Measurements from ENCODE around the gene ERAL1. TPM values are rescaled to one million over a fixed set of nuclear protein-coding genes. Genes with fewer than 3 reads are reported as not detected.

Gene ERAL1
- total RNA-seq, 1 experiment from 2014 or later = 53.7 TPM

DNA sequence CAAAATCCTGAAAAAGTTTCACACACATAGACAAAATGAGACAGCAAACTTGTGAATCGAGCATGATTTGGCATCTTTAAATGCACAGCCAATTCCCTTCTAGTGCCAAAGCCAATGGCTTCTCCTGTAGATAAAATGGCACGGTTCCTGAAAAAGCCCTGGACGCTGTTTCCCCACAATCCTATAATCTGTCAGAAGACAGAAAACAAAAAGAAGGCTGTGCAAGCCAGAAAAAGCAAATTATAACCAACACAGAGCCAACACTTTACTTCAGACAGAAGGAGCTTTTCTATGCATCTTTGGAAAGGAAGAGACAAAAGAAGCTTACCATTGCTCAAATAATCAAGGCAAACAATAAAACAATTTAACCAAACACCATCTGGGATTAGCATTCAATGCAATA is 36.0 kb upstream of the ERAL1 start:
- peaks cover 7% of the 10 kb centered on the region for H3K36me3 Mint-ChIP-seq (ENCODE audit: insufficient read depth, unreplicated experiment)
- CTCF ChIA-PET = interaction anchor here (0.7 kb wide), 2 partner anchors 33 to 133 kb away, joined by 3 to 5 read pairs; no protein-coding TSS in a partner anchor
- intact Hi-C loops (cut with micrococcal nuclease) = no loop called here

DNA sequence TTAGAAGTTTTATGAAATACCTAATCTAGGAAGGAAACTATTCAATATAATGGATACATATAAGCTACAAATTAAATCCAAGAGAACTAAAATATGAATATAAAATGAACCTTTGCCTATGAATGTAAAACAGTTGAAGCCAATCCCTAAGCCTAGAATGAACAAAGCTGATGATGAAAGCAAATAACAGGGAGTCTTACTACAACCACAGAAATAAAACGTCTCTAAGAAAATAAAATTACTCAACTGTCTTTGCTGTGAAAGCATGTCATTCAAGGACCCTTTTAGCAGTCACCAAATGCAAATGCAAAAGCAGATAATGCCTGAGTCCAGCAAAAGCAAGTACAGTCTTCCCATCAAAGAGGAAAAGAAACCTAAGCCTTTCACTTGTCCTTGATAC is 35.2 kb upstream of the ERAL1 start:
- H3K9me3 Mint-ChIP-seq (ENCODE audit: unreplicated experiment) = no peaks in the 10 kb centered on the region

More for the DNA sequence above, 36.0 kb upstream of the ERAL1 start:
- no peaks in the 10 kb centered on the region for H3K9me3 Mint-ChIP-seq (ENCODE audit: unreplicated experiment)
- H3K27me3 Mint-ChIP-seq (ENCODE audit: insufficient read depth, unreplicated experiment) = no peaks in the 10 kb centered on the region
- BruUV-seq (replicated peaks) = no TSS peak
- no peak for DNase-seq (ENCODE audit: unreplicated experiment)
- no peak overlapping the region for H3K27ac Mint-ChIP-seq (ENCODE audit: low read depth, unreplicated experiment)
- H3K4me1 Mint-ChIP-seq (ENCODE audit: insufficient read depth, unreplicated experiment) = peaks cover 10% of the 10 kb centered on the region
- no peak overlapping the region for H3K4me3 Mint-ChIP-seq (ENCODE audit: unreplicated experiment)
- POLR2A ChIA-PET = interaction anchor here (0.7 to 2.5 kb wide), 7 partner anchors 9 to 99 kb away, joined by 3 to 15 read pairs (median 3); partner anchors contain the start of genes FAM222B, RPL23A and TRAF4
- TF ChIP-seq, protein P1, sequence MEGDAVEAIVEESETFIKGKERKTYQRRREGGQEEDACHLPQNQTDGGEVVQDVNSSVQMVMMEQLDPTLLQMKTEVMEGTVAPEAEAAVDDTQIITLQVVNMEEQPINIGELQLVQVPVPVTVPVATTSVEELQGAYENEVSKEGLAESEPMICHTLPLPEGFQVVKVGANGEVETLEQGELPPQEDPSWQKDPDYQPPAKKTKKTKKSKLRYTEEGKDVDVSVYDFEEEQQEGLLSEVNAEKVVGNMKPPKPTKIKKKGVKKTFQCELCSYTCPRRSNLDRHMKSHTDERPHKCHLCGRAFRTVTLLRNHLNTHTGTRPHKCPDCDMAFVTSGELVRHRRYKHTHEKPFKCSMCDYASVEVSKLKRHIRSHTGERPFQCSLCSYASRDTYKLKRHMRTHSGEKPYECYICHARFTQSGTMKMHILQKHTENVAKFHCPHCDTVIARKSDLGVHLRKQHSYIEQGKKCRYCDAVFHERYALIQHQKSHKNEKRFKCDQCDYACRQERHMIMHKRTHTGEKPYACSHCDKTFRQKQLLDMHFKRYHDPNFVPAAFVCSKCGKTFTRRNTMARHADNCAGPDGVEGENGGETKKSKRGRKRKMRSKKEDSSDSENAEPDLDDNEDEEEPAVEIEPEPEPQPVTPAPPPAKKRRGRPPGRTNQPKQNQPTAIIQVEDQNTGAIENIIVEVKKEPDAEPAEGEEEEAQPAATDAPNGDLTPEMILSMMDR (IDR thresholded peaks at IDR 0.05; ENCODE audit: unreplicated experiment) = no peak

DNA sequence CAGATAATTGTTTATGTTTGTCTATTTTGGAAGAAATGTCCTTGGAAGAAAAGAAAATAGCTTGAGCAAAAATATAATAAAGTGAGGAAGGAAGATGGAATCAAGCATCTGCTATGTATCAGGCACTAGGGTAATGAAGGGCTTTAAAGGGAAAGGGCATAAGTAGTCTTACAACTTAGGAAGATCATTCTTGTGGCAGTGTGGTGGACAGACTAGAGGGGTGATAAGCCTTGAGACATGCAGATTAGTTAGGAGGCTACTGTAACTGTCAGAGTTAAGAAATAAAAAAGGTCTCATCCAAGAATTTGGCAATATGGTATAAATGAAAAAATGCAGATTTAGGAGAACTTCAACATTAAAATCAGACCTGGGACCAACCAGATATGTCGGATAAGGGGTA is 27.1 kb upstream of the ERAL1 start:
- intact Hi-C loops (cut with micrococcal nuclease) = no loop called here
- ChIA-PET CTCF (interaction anchor here (1.0 kb wide), 1 partner anchor 15 kb away, joined by 4 read pairs; the partner anchor contains the start of gene FAM222B), POLR2A (interaction anchor here (0.8 to 1.7 kb wide), 2 partner anchors 14 to 16 kb away, joined by 3 to 7 read pairs; no protein-coding TSS in a partner anchor)
- Mint-ChIP-seq H3K4me3 (ENCODE audit: unreplicated experiment) (no peak overlapping the region), H3K27ac (ENCODE audit: low read depth, unreplicated experiment) (peak overlapping the region; percentile 5), H3K36me3 (ENCODE audit: insufficient read depth, unreplicated experiment) (peaks cover 40% of the 10 kb centered on the region), H3K9me3 (ENCODE audit: unreplicated experiment) (no peaks in the 10 kb centered on the region), H3K27me3 (ENCODE audit: insufficient read depth, unreplicated experiment) (no peaks in the 10 kb centered on the region), H3K4me1 (ENCODE audit: insufficient read depth, unreplicated experiment) (peaks cover 11% of the 10 kb centered on the region)
- no peak for DNase-seq (ENCODE audit: unreplicated experiment)
- TF ChIP-seq, protein P1 (IDR thresholded peaks at IDR 0.05; ENCODE audit: unreplicated experiment) = no peak
- no TSS peak for BruUV-seq (replicated peaks)

More for the DNA sequence above, 35.2 kb upstream of the ERAL1 start:
- intact Hi-C loops (cut with micrococcal nuclease) = no loop called here
- DNase-seq (ENCODE audit: unreplicated experiment) = no peak
- Mint-ChIP-seq H3K27ac (ENCODE audit: low read depth, unreplicated experiment) (no peak overlapping the region), H3K4me3 (ENCODE audit: unreplicated experiment) (no peak overlapping the region), H3K36me3 (ENCODE audit: insufficient read depth, unreplicated experiment) (peaks cover 7% of the 10 kb centered on the region), H3K4me1 (ENCODE audit: insufficient read depth, unreplicated experiment) (peaks cover 10% of the 10 kb centered on the region), H3K27me3 (ENCODE audit: insufficient read depth, unreplicated experiment) (no peaks in the 10 kb centered on the region)
- TF ChIP-seq, protein P1 (IDR thresholded peaks at IDR 0.05; ENCODE audit: unreplicated experiment) = no peak
- no TSS peak for BruUV-seq (replicated peaks)
- POLR2A ChIA-PET = interaction anchor here (0.6 to 2.5 kb wide), 5 partner anchors 9 to 76 kb away, joined by 3 to 15 read pairs (median 3); partner anchors contain the start of genes FAM222B and TRAF4
- CTCF ChIA-PET = interaction anchor here (0.6 kb wide), 1 partner anchor 31 kb away, joined by 3 read pairs; no protein-coding TSS in a partner anchor

DNA sequence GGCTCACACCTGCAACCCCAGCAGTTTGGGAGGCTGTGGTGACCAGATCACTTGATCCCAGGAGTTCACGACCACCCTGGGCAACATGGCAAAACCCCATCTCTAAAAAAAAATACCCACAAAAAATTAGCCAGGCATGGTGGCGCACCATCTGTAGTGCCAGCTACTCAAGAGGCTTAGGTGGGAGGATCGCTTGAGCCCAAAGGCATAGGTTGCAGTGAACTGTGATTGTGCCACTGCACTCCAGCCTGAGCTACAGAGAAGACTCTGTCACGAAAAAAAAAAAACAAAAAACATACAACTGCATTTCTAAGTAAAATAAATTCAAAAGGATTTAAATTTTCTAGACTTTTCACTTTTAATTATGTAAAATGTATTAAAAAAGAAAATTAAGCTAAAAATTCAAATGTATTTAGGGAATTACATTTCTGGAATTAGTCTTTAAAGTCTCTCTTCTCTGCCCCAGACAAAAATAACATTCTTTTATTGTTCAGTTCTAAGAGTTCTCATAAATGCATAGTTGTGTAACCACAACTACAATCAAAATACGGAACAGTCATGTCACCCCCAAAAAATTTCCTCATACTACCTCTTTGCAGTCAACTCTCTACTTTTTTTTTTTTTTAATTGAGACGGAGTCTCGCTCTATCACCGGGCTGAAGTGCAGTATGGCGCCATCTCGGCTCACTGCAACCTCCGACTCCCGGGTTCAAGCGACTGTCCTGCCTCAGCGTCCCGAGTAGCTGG is 26.3 kb upstream of the ERAL1 start:
- TF ChIP-seq, protein P1 (IDR thresholded peaks at IDR 0.05; ENCODE audit: unreplicated experiment) = no peak
- H3K4me3 Mint-ChIP-seq (ENCODE audit: unreplicated experiment) = no peak overlapping the region
- intact Hi-C loops (cut with micrococcal nuclease) = no loop called here
- POLR2A ChIA-PET = interaction anchor here (0.6 kb wide), 2 partner anchors 70 to 145 kb away, joined by 3 to 6 read pairs; no protein-coding TSS in a partner anchor
- peaks cover 39% of the 10 kb centered on the region for H3K36me3 Mint-ChIP-seq (ENCODE audit: insufficient read depth, unreplicated experiment)
- H3K4me1 Mint-ChIP-seq (ENCODE audit: insufficient read depth, unreplicated experiment) = peaks cover 9% of the 10 kb centered on the region
- peak; percentile 22 for DNase-seq (ENCODE audit: unreplicated experiment)
- H3K27me3 Mint-ChIP-seq (ENCODE audit: insufficient read depth, unreplicated experiment) = no peaks in the 10 kb centered on the region
- peak overlapping the region; percentile 32 for H3K27ac Mint-ChIP-seq (ENCODE audit: low read depth, unreplicated experiment)
- no peaks in the 10 kb centered on the region for H3K9me3 Mint-ChIP-seq (ENCODE audit: unreplicated experiment)
- CTCF ChIA-PET = interaction anchor here (0.7 to 1.0 kb wide), 2 partner anchors 14 kb away, joined by 4 read pairs; partner anchors contain the start of gene FAM222B
- no TSS peak for BruUV-seq (replicated peaks)

All from MCF 10A (cell line).